Nucleus accumbens (tissue), 56 donors: ENCODE results near the gene IFT43.
A peak's percentile ranks its signal among the peaks of the same experiment; 100 is the strongest.

Experiments
- DNase-seq, 56 donors: peaks; one replicate each; lab custom pipeline; 2025; lab: John Stamatoyannopoulos, UW

Gene IFT43

GRCh38 chr14:75985618-75986438 lies at the start of gene IFT43:
Gene IFT43, plus strand, starts transcription at chr14:75985763. Its CDS starts 24 bp downstream, at chr14:75985787.
- peak in 55 of 56 donors; percentile 54 to 97 (median 85) for DNase-seq

GRCh38 chr14:75939200-75939599 lies 46.4 kb upstream of the IFT43 start:
- DNase-seq: no peak

GRCh38 chr14:75941030-75941429 lies 44.5 kb upstream of the IFT43 start:
- no peak for DNase-seq

GRCh38 chr14:75944607-75945241 lies 40.8 kb upstream of the IFT43 start:
- DNase-seq: no peak

- no peak for DNase-seq
These were observed 38.8 kb upstream of the IFT43 start for GRCh38 chr14:75946785-75947184.

- DNase-seq: no peak
These were observed 33.1 kb upstream of the IFT43 start for GRCh38 chr14:75952489-75952888.

- DNase-seq: no peak
These were observed 26.5 kb upstream of the IFT43 start for GRCh38 chr14:75959031-75959430.

- DNase-seq: no peak
These were observed 25.3 kb upstream of the IFT43 start for GRCh38 chr14:75960231-75960630.

GRCh38 chr14:75961662-75962061 lies 23.9 kb upstream of the IFT43 start:
- no peak for DNase-seq

- DNase-seq: no peak
These were observed 17.7 kb upstream of the IFT43 start for GRCh38 chr14:75967866-75968265.

- DNase-seq: no peak
These were observed 17.1 kb upstream of the IFT43 start for GRCh38 chr14:75968456-75968855.

GRCh38 chr14:75969126-75969525 lies 16.4 kb upstream of the IFT43 start:
- DNase-seq: no peak

GRCh38 chr14:75969891-75970290 lies 15.7 kb upstream of the IFT43 start:
- no peak for DNase-seq

- no peak for DNase-seq
These were observed 14.6 kb upstream of the IFT43 start for GRCh38 chr14:75970989-75971388.

GRCh38 chr14:75971509-75971908 lies 14.1 kb upstream of the IFT43 start:
- no peak for DNase-seq

- no peak for DNase-seq
These were observed 12.7 kb upstream of the IFT43 start for GRCh38 chr14:75972801-75973421.

- DNase-seq: peak in 1 of 56 donors; percentile 4
These were observed 8.6 kb upstream of the IFT43 start for GRCh38 chr14:75976826-75977581.

GRCh38 chr14:75977582-75977943 lies 8.0 kb upstream of the IFT43 start:
- no peak for DNase-seq

- DNase-seq: no peak
These were observed 7.3 kb upstream of the IFT43 start for GRCh38 chr14:75978249-75978731.

- DNase-seq: peak in 30 of 56 donors; percentile 9 to 59 (median 32)
These were observed 6.4 kb upstream of the IFT43 start for GRCh38 chr14:75979071-75979571.
